OCI-LY7 (cell line): ENCODE measurements around the gene PRIM2. TPM values are rescaled to one million over a fixed set of nuclear protein-coding genes. Genes with fewer than 3 reads are reported as not detected.
"Not testable (repeated sequence)": the region's sequence is repeated elsewhere in the genome, so short reads cannot be mapped to it uniquely, and the experiment has no call there.

Source experiments
- BruUV-seq: library from RNA; stranded (reverse); fragments of 400-500 nt; replicated peaks from 2 replicates; lab custom pipeline; 2021; lab: Mats Ljungman, UMichigan
- CTCF ChIA-PET: fragments of 300-600 bp; sonication (Branson Sonifier 250); formaldehyde crosslinking; loops from one replicate; lab custom pipeline; 2022; ENCODE audit warnings: antibody characterized with exemption; ENCODE audit not compliant: unreplicated experiment; lab: Charles Lee
- POLR2A ChIA-PET: fragments of 300-600 bp; sonication (Branson Sonifier 250); formaldehyde crosslinking; loops from one replicate; lab custom pipeline; 2022; ENCODE audit warnings: antibody characterized with exemption; lab: Charles Lee
- DNase-seq: peaks from one replicate; pipeline ENCODE4 v3.0.0-alpha.2; 2015; ENCODE audit warnings: low spot score
- H2AFZ ChIP-seq: fragments of 200-600 bp; sonication (generic), shearing (Covaris generic); 2 replicates; pipeline ENCODE4 v1.6.1; 2014; ENCODE audit warnings: mild to moderate bottlenecking, antibody characterized with exemption, low read length, moderate library complexity
- H3K27ac ChIP-seq: fragments of 200-600 bp; sonication (generic); 2 replicates; pipeline ENCODE4 v1.5.1; 2014; ENCODE audit warnings: mixed run types, low read depth, mild to moderate bottlenecking, moderate library complexity, low read length, inconsistent platforms; ENCODE audit not compliant: poor library complexity, severe bottlenecking
- H3K36me3 ChIP-seq: fragments of 200-600 bp; sonication (generic); 2 replicates; pipeline ENCODE4 v1.6.1; 2014; ENCODE audit warnings: mild to moderate bottlenecking, antibody characterized with exemption, low read length, moderate library complexity, mixed read lengths; ENCODE audit not compliant: insufficient read depth
- H3K4me1 ChIP-seq: fragments of 200-600 bp; sonication (generic); 2 replicates; pipeline ENCODE4 v1.5.1; 2014; ENCODE audit warnings: mild to moderate bottlenecking, low read length; ENCODE audit not compliant: insufficient read depth, poor library complexity, severe bottlenecking
- H3K4me2 ChIP-seq: fragments of 200-600 bp; sonication (generic); 2 replicates; pipeline ENCODE4 v1.6.1; 2014; ENCODE audit warnings: mild to moderate bottlenecking, low read length
- H3K4me3 ChIP-seq: fragments of 200-600 bp; sonication (generic); 2 replicates; pipeline ENCODE4 v1.5.1; 2014; ENCODE audit warnings: mild to moderate bottlenecking, low read depth, low read length; ENCODE audit not compliant: poor library complexity, severe bottlenecking
- H3K79me2 ChIP-seq: fragments of 200-600 bp; sonication (generic); 2 replicates; pipeline ENCODE4 v1.6.1; 2016; ENCODE audit warnings: low read depth, mild to moderate bottlenecking, low read length, moderate library complexity, mixed read lengths; ENCODE audit not compliant: insufficient read depth
- H3K9me2 ChIP-seq: fragments of 200-600 bp; sonication (generic); 2 replicates; pipeline ENCODE4 v1.6.1; 2016; ENCODE audit warnings: mild to moderate bottlenecking, low read length, mixed read lengths; ENCODE audit not compliant: insufficient read depth
- H3K9me3 ChIP-seq: fragments of 200-600 bp; sonication (generic); 2 replicates; pipeline ENCODE4 v1.6.1; 2014; ENCODE audit warnings: mild to moderate bottlenecking, mixed run types, low read length, mixed read lengths
- H4K20me1 ChIP-seq: fragments of 200-600 bp; sonication (generic); 2 replicates; pipeline ENCODE4 v1.6.1; 2014; ENCODE audit warnings: mild to moderate bottlenecking, antibody characterized with exemption, low read length, moderate library complexity, mixed read lengths; ENCODE audit not compliant: insufficient read depth
- intact Hi-C: fragments of 100-400 bp; cut with micrococcal nuclease; formaldehyde crosslinking; loops from one replicate; pipeline ENCODE4 v1.10.0; 2022; ENCODE audit not compliant: unreplicated experiment
- total RNA-seq, 2 experiments: library from RNA; depleted of rRNA in 1 of 2; stranded (reverse); fragments of >200 nt in 1 of 2; shearing (Covaris generic) in 1 of 2; gene quantifications; 2 replicates each; pipeline ENCODE4 v1.2.3, GENCODE V29; 2014 to 2022

PRIM2 gene
- total RNA-seq, 2 experiments from 2014 or later = 28.6 to 41.4 TPM

DNA sequence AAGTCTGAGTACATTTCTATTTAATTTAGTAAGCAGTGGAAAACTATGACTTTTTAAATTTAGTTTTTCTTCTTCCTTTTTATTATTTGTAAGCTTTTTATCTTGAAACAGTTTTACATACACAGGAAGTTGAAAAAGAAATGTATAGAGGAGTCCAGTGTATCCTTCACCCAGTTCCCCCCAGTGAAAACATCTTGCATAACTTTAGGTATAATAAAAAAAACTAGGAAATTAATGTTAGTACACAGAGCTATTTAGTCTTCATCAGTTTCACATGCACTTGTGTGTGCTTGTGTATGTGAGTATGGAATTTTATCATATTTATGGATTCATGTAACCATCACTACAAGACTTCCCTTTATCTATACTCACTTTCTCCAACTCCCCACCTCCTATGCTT lies 162.8 kb downstream of the PRIM2 start:
- CTCF ChIA-PET, intact Hi-C loops: not testable (repeated sequence)

DNA sequence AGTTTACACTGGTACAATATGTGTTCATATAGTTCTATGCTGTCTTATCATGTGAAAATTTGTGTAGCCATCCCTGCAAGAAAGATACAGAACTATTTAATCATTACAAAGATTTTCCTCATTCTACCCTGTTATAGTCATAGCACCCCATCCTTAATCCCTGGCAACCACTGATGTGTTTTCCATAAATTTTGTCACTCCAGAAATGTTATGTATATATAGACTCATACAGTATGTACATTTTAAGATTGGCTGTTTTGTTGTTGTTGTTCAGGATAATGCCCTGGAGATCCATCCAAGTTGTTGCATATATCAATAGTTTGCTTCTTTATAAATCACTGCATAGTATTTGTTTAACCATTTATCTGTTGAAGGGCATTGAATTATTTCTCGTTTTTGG lies 163.7 kb downstream of the PRIM2 start:
- H4K20me1 ChIP-seq, H3K9me3 ChIP-seq, H3K79me2 ChIP-seq, intact Hi-C loops, CTCF ChIA-PET, H3K27ac ChIP-seq, H3K36me3 ChIP-seq, H3K4me3 ChIP-seq, BruUV-seq, H2AFZ ChIP-seq, H3K9me2 ChIP-seq, H3K4me2 ChIP-seq, POLR2A ChIA-PET, DNase-seq, H3K4me1 ChIP-seq: not testable (repeated sequence)

More for the DNA sequence above, 162.8 kb downstream of the PRIM2 start:
- H3K79me2 ChIP-seq, H3K4me3 ChIP-seq, H3K27ac ChIP-seq, H3K9me2 ChIP-seq, H3K9me3 ChIP-seq, H3K4me2 ChIP-seq, H3K4me1 ChIP-seq, H4K20me1 ChIP-seq, H2AFZ ChIP-seq, DNase-seq, BruUV-seq, H3K36me3 ChIP-seq, POLR2A ChIA-PET: not testable (repeated sequence)

DNA sequence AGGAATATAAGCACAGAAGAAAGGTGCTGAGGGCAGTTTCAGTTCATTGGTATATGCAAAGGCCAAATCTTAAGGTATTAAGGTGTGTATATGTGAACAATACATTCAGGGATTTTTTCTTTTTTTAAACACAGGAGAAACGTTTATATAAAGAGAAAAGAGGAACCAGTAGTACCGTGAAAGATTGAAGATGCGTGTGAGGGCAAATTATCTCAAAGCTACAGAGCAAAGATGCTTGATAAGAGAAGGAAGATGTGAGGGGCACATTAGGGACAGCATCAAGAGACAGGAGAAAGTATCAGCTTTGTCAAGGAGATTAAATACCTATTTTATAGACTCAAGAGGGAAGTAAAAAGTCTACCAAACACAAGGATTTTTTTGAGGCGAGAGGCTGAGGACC lies 165.0 kb downstream of the PRIM2 start:
- DNase-seq, H3K4me3 ChIP-seq, intact Hi-C loops, H3K36me3 ChIP-seq, H3K27ac ChIP-seq, H4K20me1 ChIP-seq, H3K9me2 ChIP-seq, H3K4me1 ChIP-seq, H3K4me2 ChIP-seq, H2AFZ ChIP-seq, H3K79me2 ChIP-seq, BruUV-seq, CTCF ChIA-PET, POLR2A ChIA-PET, H3K9me3 ChIP-seq: not testable (repeated sequence)

DNA sequence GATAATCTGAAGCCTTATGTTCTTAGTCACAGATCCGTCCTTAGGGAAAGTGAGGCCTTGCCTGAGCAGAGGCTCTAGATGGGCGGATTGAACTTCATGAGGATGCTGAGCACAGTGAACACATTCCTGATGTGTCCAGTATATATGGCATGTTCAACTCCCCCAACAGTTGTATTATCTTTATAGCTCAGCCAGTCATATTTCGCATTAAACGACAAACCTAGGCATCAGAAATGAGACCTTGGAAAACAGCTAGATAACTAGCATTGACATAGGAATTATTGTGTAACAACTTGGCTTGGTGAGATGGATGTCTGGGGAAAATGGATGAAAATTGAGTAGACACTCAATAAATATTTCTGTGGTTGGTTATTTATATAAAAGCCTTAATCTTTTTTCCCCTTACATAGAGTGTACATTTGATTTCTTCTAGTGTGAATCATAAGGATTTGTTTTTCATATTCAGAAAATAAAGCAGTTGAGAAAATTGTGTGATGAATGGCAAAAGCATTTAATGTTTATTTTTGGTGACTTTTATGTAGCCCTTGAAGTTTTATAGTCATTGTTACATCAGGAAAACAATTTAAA lies 169.2 kb downstream of the PRIM2 start:
- H3K4me3 ChIP-seq, H3K9me3 ChIP-seq, H2AFZ ChIP-seq, H3K4me2 ChIP-seq, H3K27ac ChIP-seq, BruUV-seq, intact Hi-C loops, H4K20me1 ChIP-seq, H3K9me2 ChIP-seq, DNase-seq, H3K4me1 ChIP-seq, H3K36me3 ChIP-seq, CTCF ChIA-PET, H3K79me2 ChIP-seq, POLR2A ChIA-PET: not testable (repeated sequence)

DNA sequence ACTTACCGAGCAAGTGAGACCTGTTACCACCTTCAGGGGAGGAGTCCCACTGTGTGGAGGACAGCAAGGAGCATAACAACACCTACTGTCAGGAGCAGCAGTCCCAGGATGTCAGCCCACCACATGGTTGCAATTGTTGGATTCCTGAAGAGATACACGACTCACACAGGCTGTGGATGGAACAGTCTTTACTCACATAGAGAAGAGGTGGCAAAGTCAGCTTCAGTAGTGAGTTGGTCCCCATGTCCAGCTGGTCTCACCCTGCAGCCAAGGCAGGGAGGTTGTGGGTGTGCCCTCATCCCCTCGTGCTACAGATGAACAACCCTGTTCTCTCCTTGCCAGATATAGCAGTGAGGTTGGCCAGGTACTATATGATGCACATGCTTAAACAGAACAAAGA lies 171.1 kb downstream of the PRIM2 start:
- H3K36me3 ChIP-seq, H3K9me3 ChIP-seq, POLR2A ChIA-PET, H3K4me3 ChIP-seq, H2AFZ ChIP-seq, H3K4me2 ChIP-seq, BruUV-seq, H3K27ac ChIP-seq, intact Hi-C loops, H4K20me1 ChIP-seq, H3K4me1 ChIP-seq, DNase-seq, CTCF ChIA-PET, H3K79me2 ChIP-seq, H3K9me2 ChIP-seq: not testable (repeated sequence)

DNA sequence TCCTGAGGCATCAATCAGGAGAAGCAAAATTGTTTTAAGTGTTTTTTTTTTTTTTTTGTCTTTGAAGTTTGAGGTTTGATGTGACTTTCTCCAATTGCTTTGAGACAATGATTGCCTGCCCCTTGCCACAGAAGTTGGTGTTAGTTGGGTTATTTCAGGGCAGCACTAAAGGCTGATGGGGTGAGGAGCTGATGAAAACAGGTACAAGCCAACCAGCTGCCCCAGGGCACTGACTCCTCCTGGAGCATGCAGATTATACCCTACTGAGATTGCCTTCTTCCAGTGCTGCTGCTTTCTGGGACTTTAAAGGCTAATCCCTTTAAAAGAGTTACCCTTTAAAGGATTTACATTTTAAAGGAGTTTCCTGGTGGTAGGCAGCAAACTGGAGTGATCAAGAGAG lies 172.5 kb downstream of the PRIM2 start:
- BruUV-seq, POLR2A ChIA-PET, H3K27ac ChIP-seq, H3K4me2 ChIP-seq, H4K20me1 ChIP-seq, H3K9me2 ChIP-seq, intact Hi-C loops, H3K79me2 ChIP-seq, DNase-seq, H2AFZ ChIP-seq, H3K9me3 ChIP-seq, H3K36me3 ChIP-seq, CTCF ChIA-PET, H3K4me3 ChIP-seq, H3K4me1 ChIP-seq: not testable (repeated sequence)
